H9 (cell line): ENCODE measurements around the gene MICU1. TPM values are rescaled to one million over a fixed set of nuclear protein-coding genes. Genes with fewer than 3 reads are reported as not detected.

Source experiments
- DNase-seq: peaks from one replicate; pipeline ENCODE4 v3.0.0-alpha.2; 2017
- H2AFZ ChIP-seq: one replicate; pipeline ENCODE4 v1.6.1; 2013; ENCODE audit warnings: mild to moderate bottlenecking, low read length, control low read depth, moderate library complexity
- H2AK5ac ChIP-seq: 2 replicates; pipeline ENCODE4 v1.6.1; 2013; ENCODE audit warnings: low read length, control low read depth, mixed read lengths; ENCODE audit not compliant: insufficient read length
- H2BK120ac ChIP-seq: one replicate; pipeline ENCODE4 v1.6.1; 2013; ENCODE audit warnings: low read depth, mild to moderate bottlenecking, low read length, control low read depth, inconsistent platforms; ENCODE audit not compliant: poor library complexity, severe bottlenecking
- H2BK12ac ChIP-seq: 2 replicates; pipeline ENCODE4 v1.6.1; 2013; ENCODE audit warnings: low read length, control low read depth, mixed read lengths, low read depth; ENCODE audit not compliant: insufficient read length
- H2BK15ac ChIP-seq: 2 replicates; pipeline ENCODE4 v1.6.1; 2013; ENCODE audit warnings: low read depth, low read length, control low read depth
- H2BK20ac ChIP-seq: one replicate; pipeline ENCODE4 v1.6.1; 2013; ENCODE audit warnings: low read depth, mild to moderate bottlenecking, low read length, control low read depth, inconsistent platforms; ENCODE audit not compliant: poor library complexity, severe bottlenecking
- H2BK5ac ChIP-seq: 2 replicates; pipeline ENCODE4 v1.6.1; 2013; ENCODE audit warnings: low read length, control low read depth, mixed read lengths; ENCODE audit not compliant: insufficient read length
- H3K14ac ChIP-seq: 2 replicates; pipeline ENCODE4 v1.6.1; 2013; ENCODE audit warnings: low read length, control low read depth; ENCODE audit not compliant: insufficient read depth
- H3K18ac ChIP-seq: 2 replicates; pipeline ENCODE4 v1.6.1; 2013; ENCODE audit warnings: low read depth, mild to moderate bottlenecking, mixed read lengths, low read length, control low read depth; ENCODE audit not compliant: insufficient read length
- H3K23ac ChIP-seq: 2 replicates; pipeline ENCODE4 v1.6.1; 2013; ENCODE audit warnings: low read length, control low read depth, mixed read lengths, low read depth; ENCODE audit not compliant: insufficient read length
- H3K23me2 ChIP-seq: 2 replicates; pipeline ENCODE4 v1.6.1; 2013; ENCODE audit warnings: low read depth, mild to moderate bottlenecking, mixed read lengths, low read length, control low read depth; ENCODE audit not compliant: insufficient read length, poor library complexity, severe bottlenecking
- H3K27ac ChIP-seq: 2 replicates; pipeline ENCODE4 v1.5.1; 2013; ENCODE audit warnings: low read length, control low read depth, mixed read lengths, low read depth; ENCODE audit not compliant: insufficient read length
- H3K27me3 ChIP-seq: 2 replicates; pipeline ENCODE4 v1.6.1; 2013; ENCODE audit warnings: low read length, control low read depth, inconsistent platforms; ENCODE audit not compliant: insufficient read depth
- H3K4ac ChIP-seq: 2 replicates; pipeline ENCODE4 v1.6.1; 2013; ENCODE audit warnings: low read depth, mild to moderate bottlenecking, control low read depth, inconsistent platforms, low read length, moderate library complexity
- H3K4me1 ChIP-seq: 2 replicates; pipeline ENCODE4 v1.6.1; 2013; ENCODE audit warnings: low read length, control low read depth, inconsistent platforms; ENCODE audit not compliant: insufficient read depth
- H3K4me2 ChIP-seq: 2 replicates; pipeline ENCODE4 v1.6.1; 2013; ENCODE audit warnings: low read length, control low read depth, mixed read lengths; ENCODE audit not compliant: insufficient read length, insufficient read depth
- H3K56ac ChIP-seq: 2 replicates; pipeline ENCODE4 v1.6.1; 2013; ENCODE audit warnings: low read depth, mild to moderate bottlenecking, mixed read lengths, low read length, control low read depth; ENCODE audit not compliant: insufficient read length
- H3K79me1 ChIP-seq: 2 replicates; pipeline ENCODE4 v1.6.1; 2013; ENCODE audit warnings: low read depth, mild to moderate bottlenecking, moderate library complexity, low read length, control low read depth, inconsistent platforms; ENCODE audit not compliant: insufficient read depth, poor library complexity, severe bottlenecking
- H3K79me2 ChIP-seq: 2 replicates; pipeline ENCODE4 v1.6.1; 2013; ENCODE audit warnings: low read length, control low read depth, inconsistent platforms; ENCODE audit not compliant: insufficient read depth
- H3K9ac ChIP-seq: 2 replicates; pipeline ENCODE4 v1.6.1; 2013; ENCODE audit warnings: low read length, control low read depth, mixed read lengths; ENCODE audit not compliant: insufficient read length; ENCODE audit errors: extremely low read depth
- H3K9me3 ChIP-seq: one replicate; pipeline ENCODE4 v1.6.1; 2013; ENCODE audit warnings: low read depth, low read length, inconsistent platforms; ENCODE audit not compliant: control insufficient read depth
- H3T11ph ChIP-seq: one replicate; pipeline ENCODE4 v1.6.1; 2013; ENCODE audit warnings: mild to moderate bottlenecking, low read length, control low read depth, inconsistent platforms
- H4K20me1 ChIP-seq: one replicate; pipeline ENCODE4 v1.6.1; 2013; ENCODE audit not compliant: control insufficient read depth, insufficient read length, insufficient read depth
- H4K5ac ChIP-seq: 2 replicates; pipeline ENCODE4 v1.6.1; 2013; ENCODE audit warnings: low read depth, mild to moderate bottlenecking, mixed read lengths, low read length, control low read depth; ENCODE audit not compliant: insufficient read length
- H4K8ac ChIP-seq: replicated peaks from 2 replicates; pipeline ENCODE4 v1.6.1; 2013; ENCODE audit warnings: low read length, control low read depth, mixed read lengths, low read depth; ENCODE audit not compliant: insufficient read length
- H4K91ac ChIP-seq: 2 replicates; pipeline ENCODE4 v1.6.1; 2013; ENCODE audit warnings: low read depth, mild to moderate bottlenecking, moderate library complexity, mixed read lengths, low read length, control low read depth; ENCODE audit not compliant: insufficient read length
- H3K27ac Mint-ChIP-seq, 3 experiments: 2 replicates in 2 of 3; 3 replicates in 1 of 3; pipeline ENCODE4 v1.8.0; 2020 to 2021; ENCODE audit warnings: mixed read lengths in 3 of 3, mild to moderate bottlenecking in 1 of 3, moderate library complexity in 1 of 3
- H3K27me3 Mint-ChIP-seq: 2 replicates; pipeline ENCODE4 v1.8.0; 2021; ENCODE audit warnings: low read depth, mild to moderate bottlenecking, moderate library complexity, mixed read lengths
- H3K36me3 Mint-ChIP-seq, 3 experiments: 2 replicates in 2 of 3; 3 replicates in 1 of 3; pipeline ENCODE4 v1.8.0; 2020 to 2021; ENCODE audit warnings: low read depth in 3 of 3, mixed read lengths in 3 of 3; ENCODE audit not compliant: insufficient read depth in 1 of 3
- H3K4me1 Mint-ChIP-seq, 2 experiments: 2 replicates each; pipeline ENCODE4 v1.8.0; 2020; ENCODE audit warnings: mixed read lengths in 2 of 2
- H3K4me3 Mint-ChIP-seq, 2 experiments: 2 replicates in 1 of 2; 3 replicates in 1 of 2; pipeline ENCODE4 v1.8.0; 2020 to 2021; ENCODE audit warnings: mild to moderate bottlenecking in 2 of 2, mixed read lengths in 2 of 2, moderate library complexity in 1 of 2
- H3K9me3 Mint-ChIP-seq, 2 experiments: 2 replicates in 1 of 2; 3 replicates in 1 of 2; pipeline ENCODE4 v1.8.0; 2020; ENCODE audit warnings: mild to moderate bottlenecking in 2 of 2, mixed read lengths in 2 of 2, moderate library complexity in 1 of 2
- WGBS: extraction: QIAGEN DNeasy Blood & Tissue Kit; methylation state at CpG from one replicate; pipeline ENCODE4 v1.1.7; 2013; ENCODE audit warnings: missing lambda C conversion rate, low lambda C conversion rate, mixed read lengths; ENCODE audit not compliant: insufficient read length; ENCODE audit errors: extremely low coverage; 5-methylcytosine and 5-hydroxymethylcytosine counted together
- total RNA-seq: library from RNA; stranded (reverse); gene quantifications from 2 replicates; pipeline ENCODE4 v1.2.1, GENCODE V29; 2021
- TF ChIP-seq, protein P1 (sequence below): fragments of 200-600 bp; sonication (generic); conservative IDR thresholded peaks from 3 replicates; pipeline ENCODE4 v1.8.0; 2021; ENCODE audit warnings: antibody characterized with exemption, mild to moderate bottlenecking

Gene MICU1
- total RNA-seq, 1 experiment from 2014 or later, result 33.2 TPM

DNA sequence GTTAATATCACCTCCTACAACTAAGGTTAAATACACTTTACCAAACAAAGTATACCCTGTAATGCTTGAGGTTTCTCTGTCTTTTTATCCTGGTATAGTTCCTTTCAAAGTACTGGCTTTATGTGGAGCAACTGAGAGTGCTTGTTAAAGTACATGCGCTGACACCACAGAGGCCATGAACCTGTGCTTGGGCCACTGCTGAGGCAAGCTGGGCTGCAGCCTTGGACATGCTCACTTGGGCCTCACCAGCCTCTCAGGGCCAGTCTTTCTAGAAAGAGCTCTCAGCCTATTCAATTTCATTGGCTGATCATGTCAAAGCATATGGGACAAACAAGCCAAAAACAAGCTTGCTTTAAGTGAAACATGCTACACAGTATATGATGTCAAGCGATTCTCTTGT, 145.0 kb downstream of the MICU1 start:
- H3K9me3 ChIP-seq, result no peaks in the 10 kb centered on the region
- H3K79me2 ChIP-seq, result no peaks in the 10 kb centered on the region
- DNase-seq, result no peak
- H3K27me3 ChIP-seq, result no peaks in the 10 kb centered on the region
- H3K4me2 ChIP-seq, result no peak overlapping the region
- no CpG with 5 or more reads among the region's 2 CpGs for WGBS
- H2BK15ac ChIP-seq, result no peak overlapping the region
- Mint-ChIP-seq H3K36me3 (peaks cover 0 to 4% (median 3%) of the 10 kb centered on the region in 3 experiments; a peak in 1 of 7 replicates), H3K27me3 (no peaks in the 10 kb centered on the region), H3K4me1 (peaks cover 5 to 8% of the 10 kb centered on the region in 2 experiments), H3K27ac (no peak overlapping the region), H3K4me3 (no peak overlapping the region), H3K9me3 (no peaks in the 10 kb centered on the region)
- no peaks in the 10 kb centered on the region for H3K23me2 ChIP-seq
- no peak overlapping the region for H2BK5ac ChIP-seq
- H3K14ac ChIP-seq, result no peak overlapping the region
- TF ChIP-seq, protein P1, sequence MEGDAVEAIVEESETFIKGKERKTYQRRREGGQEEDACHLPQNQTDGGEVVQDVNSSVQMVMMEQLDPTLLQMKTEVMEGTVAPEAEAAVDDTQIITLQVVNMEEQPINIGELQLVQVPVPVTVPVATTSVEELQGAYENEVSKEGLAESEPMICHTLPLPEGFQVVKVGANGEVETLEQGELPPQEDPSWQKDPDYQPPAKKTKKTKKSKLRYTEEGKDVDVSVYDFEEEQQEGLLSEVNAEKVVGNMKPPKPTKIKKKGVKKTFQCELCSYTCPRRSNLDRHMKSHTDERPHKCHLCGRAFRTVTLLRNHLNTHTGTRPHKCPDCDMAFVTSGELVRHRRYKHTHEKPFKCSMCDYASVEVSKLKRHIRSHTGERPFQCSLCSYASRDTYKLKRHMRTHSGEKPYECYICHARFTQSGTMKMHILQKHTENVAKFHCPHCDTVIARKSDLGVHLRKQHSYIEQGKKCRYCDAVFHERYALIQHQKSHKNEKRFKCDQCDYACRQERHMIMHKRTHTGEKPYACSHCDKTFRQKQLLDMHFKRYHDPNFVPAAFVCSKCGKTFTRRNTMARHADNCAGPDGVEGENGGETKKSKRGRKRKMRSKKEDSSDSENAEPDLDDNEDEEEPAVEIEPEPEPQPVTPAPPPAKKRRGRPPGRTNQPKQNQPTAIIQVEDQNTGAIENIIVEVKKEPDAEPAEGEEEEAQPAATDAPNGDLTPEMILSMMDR, result no peak
- H3K56ac ChIP-seq, result no peak overlapping the region
- H2AFZ ChIP-seq, result no peak overlapping the region
- no peak overlapping the region for H4K5ac ChIP-seq
- no peaks in the 10 kb centered on the region for H3K4me1 ChIP-seq
- no peak overlapping the region for H2BK12ac ChIP-seq
- no peak overlapping the region for H3K4ac ChIP-seq
- H4K8ac ChIP-seq, result no peak overlapping the region
- H3T11ph ChIP-seq, result no peak overlapping the region
- H3K23ac ChIP-seq, result no peak overlapping the region
- H3K79me1 ChIP-seq, result no peaks in the 10 kb centered on the region
- no peak overlapping the region for H2BK120ac ChIP-seq
- H2AK5ac ChIP-seq, result no peak overlapping the region
- H4K20me1 ChIP-seq, result no peaks in the 10 kb centered on the region
- no peak overlapping the region for H3K18ac ChIP-seq
- no peak overlapping the region for H3K27ac ChIP-seq
- no peak overlapping the region for H3K9ac ChIP-seq
- H4K91ac ChIP-seq, result no peak overlapping the region
- no peak overlapping the region for H2BK20ac ChIP-seq
